Liver (tissue), 3 donors: ENCODE data around the gene PFN3.

Experiments used
- ATF3 ChIP-seq: IDR thresholded peaks from 2 replicates; pipeline ENCODE4 v1.6.1; 2016; ENCODE audit warnings: antibody characterized with exemption
- CTCF ChIP-seq: fragments of 150-350 bp; IDR thresholded peaks from 2 replicates; pipeline ENCODE4 v1.5.1; 2017; ENCODE audit warnings: improper control_type of control experiment, low read depth, low read length; ENCODE audit not compliant: missing input control
- JUND ChIP-seq, 2 donors: IDR thresholded peaks; 2 replicates each; pipeline ENCODE4 v1.6.1; 2016; ENCODE audit warnings: antibody characterized with exemption in 2 of 2
- RXRA ChIP-seq, 2 donors: IDR thresholded peaks; 2 replicates each; pipeline ENCODE4 v1.6.1; 2017 to 2018; ENCODE audit warnings: antibody characterized with exemption in 2 of 2, mild to moderate bottlenecking in 1 of 2
- YY1 ChIP-seq: IDR thresholded peaks from 2 replicates; pipeline ENCODE4 v1.6.1; 2016; ENCODE audit warnings: antibody characterized with exemption, mild to moderate bottlenecking
- donor health status: healthy.
- donor health status: healthy.

- TF ChIP-seq ATF3 (no peak), YY1 (no peak), CTCF (no peak), JUND (IDR thresholded peaks at IDR 0.05) (no peak), RXRA (IDR thresholded peaks at IDR 0.05) (no peak)
Observed at GRCh38 chr5:177432839-177433657, 32.6 kb upstream of the PFN3 start.
